Measurements from ENCODE around the gene DUSP3. TPM values are rescaled to one million over a fixed set of nuclear protein-coding genes. Genes with fewer than 3 reads are reported as not detected.

Gene DUSP3
- total and polyA plus RNA-seq, 2 donors (not counting 1 experiment from before 2014, with no cell fraction given) = 8.9 to 18.2 TPM

GRCh38 chr17:43791589-43791988, 12.8 kb upstream of the DUSP3 start:
- Histone ChIP-seq H3K9ac (ENCODE audit: low read length) (no peak overlapping the region), H3K4me3 (ENCODE audit: control extremely low read depth in 1 of 5, extremely low read depth in 1 of 5, insufficient read depth in 1 of 5, low read depth in 2 of 5, low read length in 4 of 5) (no peak overlapping the region), H3K9me3 (ENCODE audit: control extremely low read depth in 1 of 3, control insufficient read depth in 2 of 3, insufficient read depth in 1 of 3, low read length in 2 of 3) (no peaks in the 10 kb centered on the region), H3K4me2 (replicated peaks; ENCODE audit: low read depth, low read length, poor library complexity, severe bottlenecking) (no peak overlapping the region), H3K27ac (ENCODE audit: low read length in 2 of 2) (no peak overlapping the region), H3K36me3 (replicated peaks in 1 of 2; ENCODE audit: control extremely low read depth in 1 of 2, control insufficient read depth in 1 of 2, extremely low read depth in 1 of 2, insufficient read depth in 2 of 2, low read length in 1 of 2) (no peaks in the 10 kb centered on the region), H3K4me1 (ENCODE audit: control insufficient read depth in 2 of 2, insufficient read depth in 2 of 2, low read length in 2 of 2) (no peaks in the 10 kb centered on the region), H4K20me1 (ENCODE audit: control insufficient read depth, insufficient read depth, low read length, poor library complexity, severe bottlenecking) (no peaks in the 10 kb centered on the region), H3K27me3 (replicated peaks in 1 of 4; ENCODE audit: control extremely low read depth in 1 of 4, control insufficient read depth in 3 of 4, insufficient read depth in 4 of 4, low read length in 3 of 4) (peaks cover 0 to 6% (median 0%) of the 10 kb centered on the region in 4 experiments), H3K79me2 (ENCODE audit: control insufficient read depth, insufficient read depth, low read length) (no peaks in the 10 kb centered on the region), H2AFZ (ENCODE audit: insufficient read depth, low read depth, low read length, poor library complexity, severe bottlenecking) (no peak overlapping the region)
- ChIA-PET CTCF (no interaction called here), POLR2A (no interaction called here)
- Mint-ChIP-seq H3K9me3 (ENCODE audit: insufficient read depth) (peaks cover 2% of the 10 kb centered on the region), H3K4me1 (peaks cover 6% of the 10 kb centered on the region), H3K4me3 (no peak overlapping the region), H3K27ac (no peak overlapping the region), H3K27me3 (peaks cover 33% of the 10 kb centered on the region)
- WGBS (ENCODE audit: insufficient coverage) = no CpG with 5 or more reads among the region's 3 CpGs
- intact Hi-C loops (cut with micrococcal nuclease) = no loop called here
- DNase-seq (no peak), ATAC-seq (ENCODE audit: low read depth) (no peak)
- TF ChIP-seq EZH2 (IDR thresholded peaks at IDR 0.05; ENCODE audit: borderline replicate concordance, insufficient read depth, low read depth, low read length, poor library complexity, severe bottlenecking) (no peak), CTCF (IDR thresholded peaks at IDR 0.05) (no peak)

GRCh38 chr17:43790311-43790940, 11.6 kb upstream of the DUSP3 start:
- H3K4me1 ChIP-seq (ENCODE audit: control insufficient read depth in 2 of 2, insufficient read depth in 2 of 2, low read length in 2 of 2) = no peaks in the 10 kb centered on the region
- ChIA-PET CTCF (interaction anchor here (0.6 kb wide), 2 partner anchors 14 to 266 kb away, joined by 3 read pairs; no protein-coding TSS in a partner anchor), POLR2A (no interaction called here)
- no peak for ATAC-seq (ENCODE audit: low read depth)
- no peaks in the 10 kb centered on the region for H3K79me2 ChIP-seq (ENCODE audit: control insufficient read depth, insufficient read depth, low read length)
- peaks cover 0 to 6% (median 0%) of the 10 kb centered on the region in 4 experiments for H3K27me3 ChIP-seq (replicated peaks in 1 of 4; ENCODE audit: control extremely low read depth in 1 of 4, control insufficient read depth in 3 of 4, insufficient read depth in 4 of 4, low read length in 3 of 4)
- TF ChIP-seq CTCF (IDR thresholded peaks at IDR 0.05) (no peak), EZH2 (IDR thresholded peaks at IDR 0.05; ENCODE audit: borderline replicate concordance, insufficient read depth, low read depth, low read length, poor library complexity, severe bottlenecking) (no peak)
- DNase-seq = no peak
- no peaks in the 10 kb centered on the region for H3K36me3 ChIP-seq (replicated peaks in 1 of 2; ENCODE audit: control extremely low read depth in 1 of 2, control insufficient read depth in 1 of 2, extremely low read depth in 1 of 2, insufficient read depth in 2 of 2, low read length in 1 of 2)
- Mint-ChIP-seq H3K27me3 (peaks cover 30% of the 10 kb centered on the region), H3K4me3 (no peak overlapping the region), H3K27ac (no peak overlapping the region), H3K9me3 (ENCODE audit: insufficient read depth) (peaks cover 2% of the 10 kb centered on the region), H3K4me1 (peaks cover 6% of the 10 kb centered on the region)
- 88% methylated on average over 11 of the region's 14 CpGs for WGBS (ENCODE audit: insufficient coverage)
- no peak overlapping the region for H2AFZ ChIP-seq (ENCODE audit: insufficient read depth, low read depth, low read length, poor library complexity, severe bottlenecking)
- intact Hi-C loops (cut with micrococcal nuclease) = no loop called here
- no peaks in the 10 kb centered on the region for H4K20me1 ChIP-seq (ENCODE audit: control insufficient read depth, insufficient read depth, low read length, poor library complexity, severe bottlenecking)
- H3K27ac ChIP-seq (ENCODE audit: low read length in 2 of 2) = no peak overlapping the region
- H3K4me3 ChIP-seq (ENCODE audit: control extremely low read depth in 1 of 5, extremely low read depth in 1 of 5, insufficient read depth in 1 of 5, low read depth in 2 of 5, low read length in 4 of 5) = no peak overlapping the region
- no peak overlapping the region for H3K4me2 ChIP-seq (replicated peaks; ENCODE audit: low read depth, low read length, poor library complexity, severe bottlenecking)
- H3K9me3 ChIP-seq (ENCODE audit: control extremely low read depth in 1 of 3, control insufficient read depth in 2 of 3, insufficient read depth in 1 of 3, low read length in 2 of 3) = no peaks in the 10 kb centered on the region
- no peak overlapping the region for H3K9ac ChIP-seq (ENCODE audit: low read length)
